Stimulated activated CD4-positive, alpha-beta T cell treated with anti-CD3 and anti-CD28 coated beads, Interleukin-12 subunit alpha, Interleukin-12 subunit beta, amount 100 ng/mL, for 24 hours (primary cell): ENCODE data around the gene RAG1.

Experiments
- DNase-seq, 2 experiments: peaks; one replicate each; pipeline ENCODE4 v3.0.0-alpha.2; 2020; ENCODE audit warnings: low read depth in 2 of 2

Gene RAG1

GRCh38 chr11:36590513-36590912 lies 22.7 kb downstream of the RAG1 start:
- DNase-seq, result no peak

GRCh38 chr11:36591433-36591832 lies 23.6 kb downstream of the RAG1 start:
- no peak for DNase-seq

- peak in 1 of 2 experiments; percentile 3 for DNase-seq
Observed at GRCh38 chr11:36594316-36594989, 26.6 kb downstream of the RAG1 start, which contains the start of gene IFTAP. Gene IFTAP, plus strand, starts transcription at chr11:36594502. Its CDS starts 15,602 bp downstream, at chr11:36610104.

GRCh38 chr11:36596880-36597279 lies 29.1 kb downstream of the RAG1 start:
- DNase-seq, result no peak

- no peak for DNase-seq
Observed at GRCh38 chr11:36598051-36598450, 30.2 kb downstream of the RAG1 start, which contains the start of gene RAG2. Gene RAG2, minus strand, starts transcription at chr11:36598236. Its CDS starts 4,068 bp downstream, at chr11:36594168.

- no peak for DNase-seq
Observed at GRCh38 chr11:36600180-36600579, 32.4 kb downstream of the RAG1 start.

GRCh38 chr11:36601155-36601554 lies 33.3 kb downstream of the RAG1 start:
- DNase-seq, result no peak

- DNase-seq, result no peak
Observed at GRCh38 chr11:36602135-36602534, 34.3 kb downstream of the RAG1 start.

GRCh38 chr11:36605221-36606216 lies 37.7 kb downstream of the RAG1 start:
- no peak for DNase-seq

- no peak for DNase-seq
Observed at GRCh38 chr11:36608491-36609199, 40.8 kb downstream of the RAG1 start.

- no peak for DNase-seq
Observed at GRCh38 chr11:36609383-36609782, 41.6 kb downstream of the RAG1 start.

- no peak for DNase-seq
Observed at GRCh38 chr11:36615826-36616225, 48.0 kb downstream of the RAG1 start.

GRCh38 chr11:36617543-36618362 lies 49.9 kb downstream of the RAG1 start:
- no peak for DNase-seq

- no peak for DNase-seq
Observed at GRCh38 chr11:36618363-36619047, 50.7 kb downstream of the RAG1 start.

- DNase-seq, result no peak
Observed at GRCh38 chr11:36619502-36619901, 51.7 kb downstream of the RAG1 start.

GRCh38 chr11:36620246-36620645 lies 52.4 kb downstream of the RAG1 start:
- no peak for DNase-seq

- no peak for DNase-seq
Observed at GRCh38 chr11:36622431-36623136, 54.8 kb downstream of the RAG1 start.

- no peak for DNase-seq
Observed at GRCh38 chr11:36623494-36623893, 55.7 kb downstream of the RAG1 start.

GRCh38 chr11:36627006-36627405 lies 59.2 kb downstream of the RAG1 start:
- DNase-seq, result no peak

GRCh38 chr11:36627471-36627870 lies 59.7 kb downstream of the RAG1 start:
- no peak for DNase-seq
